T-helper 2 cell treated with Interferon-gamma antibody and Interleukin-4, amounts not matched to agents 5 μg/mL and 100 μg/mL, for 36 hours (primary cell): Measurements from ENCODE around the gene CD99L2.
"Not testable (repeated sequence)": the region's sequence is repeated elsewhere in the genome, so short reads cannot be mapped to it uniquely, and the experiment has no call there.

Experiments
- DNase-seq: peaks from one replicate; pipeline ENCODE4 v3.0.0; 2021; ENCODE audit warnings: low spot score
- H3K27ac Mint-ChIP-seq: one replicate; pipeline ENCODE4 v1.8.0; 2021; ENCODE audit warnings: mild to moderate bottlenecking, mixed read lengths
- H3K27me3 Mint-ChIP-seq: one replicate; pipeline ENCODE4 v1.8.0; 2021; ENCODE audit warnings: low read depth, mixed read lengths
- H3K36me3 Mint-ChIP-seq: one replicate; pipeline ENCODE4 v1.8.0; 2021; ENCODE audit warnings: low read depth, mixed read lengths
- H3K4me1 Mint-ChIP-seq: one replicate; pipeline ENCODE4 v1.8.0; 2021; ENCODE audit warnings: low read depth, mixed read lengths
- H3K4me3 Mint-ChIP-seq: one replicate; pipeline ENCODE4 v1.8.0; 2022; ENCODE audit warnings: mild to moderate bottlenecking, moderate library complexity, mixed read lengths
- H3K9me3 Mint-ChIP-seq: one replicate; pipeline ENCODE4 v1.8.0; 2021; ENCODE audit warnings: mixed read lengths

Gene CD99L2

GRCh38 chrX:150907474-150907873 is 9.0 kb upstream of the CD99L2 start:
- H3K4me3 Mint-ChIP-seq, result no peak overlapping the region
- no peak overlapping the region for H3K27ac Mint-ChIP-seq
- H3K9me3 Mint-ChIP-seq, result no peaks in the 10 kb centered on the region
- H3K27me3 Mint-ChIP-seq, result peaks cover 5% of the 10 kb centered on the region
- H3K4me1 Mint-ChIP-seq, result no peaks in the 10 kb centered on the region
- H3K36me3 Mint-ChIP-seq, result no peaks in the 10 kb centered on the region
- no peak for DNase-seq

DNA sequence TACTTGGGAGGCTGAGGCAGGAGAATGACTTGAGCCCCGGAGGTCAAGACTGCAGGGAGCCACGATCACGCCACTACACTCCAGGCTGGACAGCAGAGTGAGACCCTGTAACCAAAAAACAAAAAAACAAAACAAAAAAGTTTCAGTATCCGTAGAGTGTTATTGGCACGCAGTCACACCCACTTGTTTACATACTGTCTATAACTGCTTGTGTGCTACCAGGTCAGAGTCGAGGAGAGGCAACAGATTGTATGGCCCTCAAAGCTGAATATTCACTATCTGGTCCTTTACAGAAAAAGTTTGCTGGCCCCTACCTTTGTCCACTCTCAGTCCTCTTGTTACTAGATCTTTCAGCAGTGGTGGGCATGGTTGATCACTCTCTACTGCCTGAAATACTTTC is 8.2 kb upstream of the CD99L2 start:
- no peak overlapping the region for H3K4me3 Mint-ChIP-seq
- H3K27ac Mint-ChIP-seq, result no peak overlapping the region
- peaks cover 3% of the 10 kb centered on the region for H3K27me3 Mint-ChIP-seq
- DNase-seq, result no peak
- H3K36me3 Mint-ChIP-seq, result no peaks in the 10 kb centered on the region
- no peaks in the 10 kb centered on the region for H3K4me1 Mint-ChIP-seq
- H3K9me3 Mint-ChIP-seq, result no peaks in the 10 kb centered on the region

GRCh38 chrX:150905293-150905692 is 6.8 kb upstream of the CD99L2 start:
- Mint-ChIP-seq H3K4me3 (no peak overlapping the region), H3K27ac (no peak overlapping the region), H3K9me3 (no peaks in the 10 kb centered on the region), H3K4me1 (no peaks in the 10 kb centered on the region), H3K36me3 (no peaks in the 10 kb centered on the region), H3K27me3 (peaks cover 10% of the 10 kb centered on the region)
- no peak for DNase-seq

DNA sequence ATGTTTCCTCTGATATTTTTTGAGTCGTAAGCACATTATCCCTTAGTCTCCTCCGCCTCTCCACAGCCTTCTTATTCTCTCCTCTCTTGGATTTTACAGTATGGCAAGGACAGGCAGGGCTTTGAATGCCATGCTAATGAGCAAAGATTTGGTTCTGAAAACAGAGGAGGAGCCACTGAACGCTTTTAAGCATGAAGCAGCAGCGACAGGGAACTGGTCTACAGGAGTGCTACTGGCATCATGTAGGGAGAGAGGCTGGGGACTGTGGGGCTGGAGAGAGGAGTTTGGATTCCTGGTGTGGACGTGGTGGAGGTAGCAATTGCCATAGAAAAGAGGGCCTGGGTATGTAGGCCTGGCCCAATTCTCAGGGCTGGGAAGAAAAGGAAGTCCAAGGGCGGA is 4.6 kb upstream of the CD99L2 start:
- Mint-ChIP-seq H3K4me3 (no peak overlapping the region), H3K4me1 (no peaks in the 10 kb centered on the region), H3K36me3 (no peaks in the 10 kb centered on the region), H3K27ac (no peak overlapping the region), H3K9me3 (no peaks in the 10 kb centered on the region), H3K27me3 (peaks cover 16% of the 10 kb centered on the region)
- no peak for DNase-seq

DNA sequence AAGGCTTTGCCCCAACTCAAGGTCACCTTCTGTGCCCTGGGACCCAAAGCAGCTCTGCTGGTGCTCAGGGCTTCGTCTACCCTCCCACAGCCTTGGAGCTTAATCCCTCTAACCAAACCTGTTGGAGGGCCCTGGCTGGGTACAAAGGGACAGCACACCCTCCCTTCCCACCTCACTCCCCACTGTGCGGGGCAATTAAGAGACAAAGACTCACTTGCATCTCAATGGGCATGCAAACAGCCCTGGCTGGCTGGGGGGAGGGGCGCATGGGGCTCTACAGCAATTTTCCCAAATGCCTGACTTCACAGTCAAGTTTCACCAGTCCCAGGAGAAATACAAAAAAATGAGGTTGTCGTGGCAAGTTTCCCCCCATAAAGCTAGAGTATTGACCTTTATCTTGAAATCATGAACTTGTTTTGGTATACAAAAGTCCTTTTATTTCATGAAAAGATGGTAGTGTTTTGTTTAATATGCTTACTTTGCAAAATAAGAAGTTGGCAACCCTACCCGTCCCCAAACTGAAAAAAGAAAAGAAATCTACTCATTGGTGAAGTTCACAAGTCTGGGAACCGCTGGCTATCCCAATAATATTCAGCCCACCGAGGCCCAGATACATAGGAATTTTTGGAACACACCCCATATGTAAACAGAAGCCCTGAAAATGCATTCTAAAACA is 4.1 kb upstream of the CD99L2 start:
- no peak for DNase-seq
- peaks cover under 1% of the 10 kb centered on the region for H3K4me1 Mint-ChIP-seq
- H3K4me3 Mint-ChIP-seq, result no peak overlapping the region
- no peak overlapping the region for H3K27ac Mint-ChIP-seq
- H3K27me3 Mint-ChIP-seq, result peaks cover 16% of the 10 kb centered on the region
- H3K36me3 Mint-ChIP-seq, result no peaks in the 10 kb centered on the region
- H3K9me3 Mint-ChIP-seq, result no peaks in the 10 kb centered on the region

DNA sequence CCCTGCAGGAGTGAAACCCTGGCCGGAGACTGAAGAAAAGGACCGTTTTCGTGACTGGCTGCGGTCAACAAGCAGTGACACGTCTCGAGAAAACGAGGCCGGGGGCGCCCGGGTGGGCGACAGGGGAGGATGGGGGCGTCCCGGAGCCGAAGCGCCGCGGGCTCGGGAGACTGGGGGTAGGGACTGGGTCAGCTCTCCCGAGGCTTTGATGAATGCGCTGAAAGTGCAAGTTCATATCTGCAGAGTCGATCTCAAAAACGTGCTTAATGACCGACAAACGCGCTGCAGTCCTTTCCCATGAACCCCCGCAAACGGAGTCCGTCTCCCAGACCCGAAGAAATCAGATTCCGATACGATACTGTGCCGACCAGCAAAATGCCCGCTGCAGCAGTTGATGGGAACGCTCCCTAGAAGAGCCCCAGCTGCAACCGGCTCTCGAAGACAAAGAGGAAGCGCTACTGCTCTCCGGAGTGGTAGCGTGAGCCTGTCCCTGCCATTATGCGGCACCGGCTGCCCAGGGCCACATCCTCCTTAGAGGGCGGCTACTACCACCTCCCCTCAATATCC is 806 bp upstream of the CD99L2 start:
- no peaks in the 10 kb centered on the region for H3K36me3 Mint-ChIP-seq
- H3K27me3 Mint-ChIP-seq, result peaks cover 16% of the 10 kb centered on the region
- H3K9me3 Mint-ChIP-seq, result no peaks in the 10 kb centered on the region
- H3K4me3 Mint-ChIP-seq, result peak overlapping the region; percentile 90
- peaks cover 2% of the 10 kb centered on the region for H3K4me1 Mint-ChIP-seq
- peak; percentile 8 for DNase-seq
- peak overlapping the region; percentile 55 for H3K27ac Mint-ChIP-seq

- Mint-ChIP-seq H3K9me3 (no peaks in the 10 kb centered on the region), H3K36me3 (no peaks in the 10 kb centered on the region), H3K4me3 (peak overlapping the region; percentile 80), H3K27ac (peak overlapping the region; percentile 63), H3K27me3 (peaks cover 13% of the 10 kb centered on the region), H3K4me1 (peaks cover 2% of the 10 kb centered on the region)
- peak; percentile 18 for DNase-seq
Measured at GRCh38 chrX:150897421-150898320, 797 bp downstream of the CD99L2 start.

DNA sequence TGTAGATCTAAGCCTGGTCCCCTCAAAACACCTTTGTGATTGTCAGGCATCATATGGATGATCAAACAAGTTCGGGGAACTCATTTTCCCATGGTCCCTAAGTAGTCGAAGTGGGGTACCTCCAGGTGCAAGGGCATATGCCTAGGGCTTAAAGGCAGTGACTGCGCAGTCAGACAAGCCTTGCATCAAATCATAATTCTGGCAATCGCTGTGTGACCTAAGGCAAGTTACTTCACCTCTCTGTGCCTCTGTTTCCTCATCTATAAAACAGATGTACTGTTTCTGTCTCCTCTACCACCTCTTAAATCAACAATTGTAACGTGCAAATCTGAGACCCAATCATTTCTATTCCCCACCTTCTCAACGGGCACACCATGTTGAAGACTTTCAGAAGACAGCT is 1.8 kb downstream of the CD99L2 start:
- Mint-ChIP-seq H3K9me3 (no peaks in the 10 kb centered on the region), H3K27ac (no peak overlapping the region), H3K36me3 (no peaks in the 10 kb centered on the region), H3K4me1 (peaks cover 2% of the 10 kb centered on the region), H3K4me3 (no peak overlapping the region), H3K27me3 (peaks cover 12% of the 10 kb centered on the region)
- DNase-seq, result no peak

DNA sequence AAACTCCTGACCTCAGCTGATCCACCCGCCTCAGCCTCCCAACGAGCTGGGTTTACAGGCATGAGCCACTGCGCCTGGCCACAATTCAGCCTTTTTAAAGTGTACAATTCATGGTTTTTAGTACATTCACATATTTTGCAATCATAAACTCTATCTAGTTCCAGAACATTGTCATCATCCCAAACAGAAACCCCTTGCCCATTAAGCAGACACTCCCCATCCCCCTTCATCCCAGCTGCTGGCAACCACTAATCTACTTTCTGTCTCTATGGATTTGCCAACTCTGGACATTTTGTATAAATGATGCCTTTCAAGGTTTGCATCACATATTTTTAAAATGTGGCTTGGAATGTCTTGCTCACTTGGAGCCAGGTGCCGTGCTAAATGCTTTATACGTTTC is 4.5 kb downstream of the CD99L2 start:
- no peaks in the 10 kb centered on the region for H3K36me3 Mint-ChIP-seq
- H3K27me3 Mint-ChIP-seq, result no peaks in the 10 kb centered on the region
- H3K4me1 Mint-ChIP-seq, result peaks cover 2% of the 10 kb centered on the region
- H3K27ac Mint-ChIP-seq, result no peak overlapping the region
- H3K9me3 Mint-ChIP-seq, result no peaks in the 10 kb centered on the region
- DNase-seq, result no peak
- H3K4me3 Mint-ChIP-seq, result no peak overlapping the region

- no peaks in the 10 kb centered on the region for H3K9me3 Mint-ChIP-seq
- no peaks in the 10 kb centered on the region for H3K4me1 Mint-ChIP-seq
- no peaks in the 10 kb centered on the region for H3K27me3 Mint-ChIP-seq
- no peak overlapping the region for H3K27ac Mint-ChIP-seq
- H3K36me3 Mint-ChIP-seq, result no peaks in the 10 kb centered on the region
- no peak overlapping the region for H3K4me3 Mint-ChIP-seq
- no peak for DNase-seq
Measured at GRCh38 chrX:150889131-150889530, 9.3 kb downstream of the CD99L2 start.

GRCh38 chrX:150887906-150888465 is 10.5 kb downstream of the CD99L2 start:
- no peaks in the 10 kb centered on the region for H3K36me3 Mint-ChIP-seq
- no peaks in the 10 kb centered on the region for H3K9me3 Mint-ChIP-seq
- no peaks in the 10 kb centered on the region for H3K27me3 Mint-ChIP-seq
- no peak for DNase-seq
- H3K27ac Mint-ChIP-seq, result no peak overlapping the region
- H3K4me3 Mint-ChIP-seq, result no peak overlapping the region
- no peaks in the 10 kb centered on the region for H3K4me1 Mint-ChIP-seq

DNA sequence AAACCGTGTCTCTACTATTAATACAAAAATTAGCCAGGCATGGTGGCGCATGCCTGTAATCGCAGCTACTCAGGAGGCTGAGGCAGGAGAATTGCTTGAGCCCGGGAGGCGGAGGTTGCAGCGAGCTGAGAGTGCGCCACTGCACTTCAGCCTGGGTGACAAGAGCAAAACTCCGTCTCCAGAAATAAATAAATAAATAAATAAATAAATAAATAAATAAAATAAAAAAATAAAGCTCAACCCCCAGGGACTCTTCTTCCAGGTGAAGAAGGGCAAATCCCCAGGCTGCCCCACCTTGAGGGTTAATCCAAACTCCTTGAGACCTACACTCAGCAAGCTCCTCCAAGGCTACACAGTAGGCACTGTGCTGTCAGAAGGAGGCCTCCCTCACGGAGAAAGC is 11.2 kb downstream of the CD99L2 start:
- not testable (repeated sequence) for DNase-seq, H3K27ac Mint-ChIP-seq, H3K36me3 Mint-ChIP-seq

DNA sequence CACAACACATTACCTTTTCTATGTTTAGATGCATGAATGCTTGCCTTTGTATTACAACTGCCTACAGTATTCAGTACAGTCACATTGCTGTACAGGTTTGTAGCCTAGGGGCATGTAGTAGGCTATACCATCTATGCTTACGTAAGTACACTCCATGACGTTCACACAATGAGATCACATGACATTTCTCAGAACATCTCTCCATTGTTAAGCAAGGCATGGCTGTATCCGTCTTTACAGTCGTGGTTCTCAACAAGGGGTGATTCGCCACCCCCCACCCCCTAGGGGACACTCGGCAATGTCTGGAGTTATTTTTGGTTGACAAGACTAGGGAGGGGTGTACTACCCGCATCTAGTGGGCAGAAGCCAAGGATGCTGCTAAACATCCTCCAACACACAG is 12.1 kb downstream of the CD99L2 start:
- H3K9me3 Mint-ChIP-seq, result no peaks in the 10 kb centered on the region
- no peak for DNase-seq
- no peaks in the 10 kb centered on the region for H3K36me3 Mint-ChIP-seq
- H3K27me3 Mint-ChIP-seq, result no peaks in the 10 kb centered on the region
- no peak overlapping the region for H3K4me3 Mint-ChIP-seq
- no peak overlapping the region for H3K27ac Mint-ChIP-seq
- H3K4me1 Mint-ChIP-seq, result peaks cover under 1% of the 10 kb centered on the region

More for the DNA sequence above, 11.2 kb downstream of the CD99L2 start:
- not testable (repeated sequence) for H3K4me3 Mint-ChIP-seq, H3K9me3 Mint-ChIP-seq, H3K4me1 Mint-ChIP-seq, H3K27me3 Mint-ChIP-seq

DNA sequence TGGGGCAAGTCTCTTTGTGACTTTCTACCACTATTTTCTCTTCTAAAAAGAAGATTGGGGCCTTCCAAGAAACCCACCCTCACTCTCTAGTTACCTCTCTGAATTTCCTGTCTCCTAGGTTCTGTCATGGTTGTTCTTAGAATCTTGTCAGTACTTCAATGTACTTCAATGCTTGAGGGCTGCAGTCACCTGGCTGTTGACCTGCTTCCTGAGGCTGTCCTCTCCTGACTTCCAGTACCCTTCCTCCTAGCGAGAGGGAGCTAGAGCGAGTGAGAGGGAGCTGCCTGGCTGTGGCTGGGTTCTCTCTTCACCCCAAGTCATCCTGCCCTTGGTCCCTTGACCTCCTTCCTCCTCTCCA is 17.7 kb downstream of the CD99L2 start:
- no peak overlapping the region for H3K4me3 Mint-ChIP-seq
- H3K27ac Mint-ChIP-seq, result peak overlapping the region; percentile 76
- DNase-seq, result no peak
- no peaks in the 10 kb centered on the region for H3K27me3 Mint-ChIP-seq
- peaks cover 6% of the 10 kb centered on the region for H3K36me3 Mint-ChIP-seq
- peaks cover 13% of the 10 kb centered on the region for H3K4me1 Mint-ChIP-seq
- peaks cover 11% of the 10 kb centered on the region for H3K9me3 Mint-ChIP-seq
